Stimulated activated CD8-positive, alpha-beta memory T cell treated with anti-CD3 and anti-CD28 coated beads, Interleukin-15, amount 100 ng/mL, for 48 hours (primary cell): ENCODE measurements around the gene ITPR1.
A peak's percentile ranks its signal among the peaks of the same experiment; 100 is the strongest.
"Not testable (repeated sequence)": the region's sequence is repeated elsewhere in the genome, so short reads cannot be mapped to it uniquely, and the experiment has no call there.

Source experiments
- DNase-seq, 2 donors: peaks; one replicate each; pipeline ENCODE4 v3.0.0-alpha.2; 2020; ENCODE audit warnings: low read depth in 2 of 2

ITPR1 gene

DNA sequence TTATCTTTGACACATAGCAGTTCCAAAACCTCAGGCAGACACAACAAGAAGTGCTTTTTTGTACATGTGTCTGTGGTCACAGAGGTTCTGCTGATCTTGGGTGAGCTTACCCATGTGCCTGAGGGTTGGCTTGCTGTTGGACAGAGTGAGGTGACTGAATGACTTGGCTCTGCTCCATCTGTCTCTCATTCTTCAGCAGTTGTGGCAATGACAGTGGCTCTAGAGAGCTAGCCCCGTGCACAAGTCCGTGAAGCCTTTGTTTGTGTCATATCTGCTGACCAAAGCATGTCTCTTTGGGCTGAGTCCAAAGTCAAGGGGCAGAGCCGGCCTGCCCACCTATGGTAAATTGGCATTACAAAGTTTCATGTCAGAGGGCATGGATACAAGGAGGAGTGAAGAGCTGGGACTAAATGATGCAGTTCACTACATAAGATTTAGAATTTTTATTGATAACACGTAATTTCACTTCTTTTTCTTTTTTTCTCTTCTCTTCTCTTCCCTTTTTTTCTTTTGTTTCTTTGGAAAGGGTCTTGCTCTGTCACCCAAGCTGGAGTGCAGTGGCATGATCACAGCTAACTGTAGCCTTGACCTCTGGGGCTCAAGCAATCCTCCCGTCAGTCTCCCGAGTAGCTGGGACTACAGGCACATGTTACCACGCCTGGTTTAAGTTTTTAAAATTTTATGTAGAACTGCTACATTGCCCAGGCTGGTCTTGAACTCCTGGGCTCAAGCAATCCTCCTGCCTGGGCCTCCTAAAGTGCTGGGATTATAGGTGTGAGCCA lies 77.9 kb downstream of the ITPR1 start:
- no peak for DNase-seq

DNA sequence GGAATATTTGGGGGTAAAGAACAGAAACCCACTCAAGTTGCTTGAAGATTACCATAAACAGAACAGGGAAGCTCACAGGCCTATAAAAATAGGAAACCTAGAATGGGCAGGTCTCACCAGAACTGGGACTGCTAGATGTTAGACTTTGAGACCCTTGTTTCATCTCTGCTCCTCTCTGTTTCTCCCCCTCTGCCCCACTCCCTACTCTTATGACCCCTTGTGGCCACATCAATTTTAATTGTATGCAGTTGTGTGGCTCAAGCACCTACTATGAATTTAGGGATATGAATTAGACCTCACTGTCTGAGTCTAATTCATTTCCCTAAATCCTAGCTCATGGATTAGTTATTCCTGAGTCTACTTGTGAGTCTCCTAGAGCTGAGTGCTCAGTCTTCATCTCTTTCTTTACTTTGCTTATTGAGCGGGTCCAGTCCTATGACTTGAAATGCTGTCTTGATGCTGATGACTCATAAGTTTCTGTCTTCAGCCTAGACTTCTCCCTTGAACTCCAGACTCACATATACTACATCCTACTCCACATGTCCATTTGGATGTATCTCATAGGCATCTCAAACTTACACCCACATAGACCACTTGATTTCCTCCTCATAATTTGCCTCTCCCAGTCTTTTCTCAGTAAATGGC lies 78.7 kb downstream of the ITPR1 start:
- DNase-seq, result no peak

- no peak for DNase-seq
These were observed 80.0 kb downstream of the ITPR1 start for GRCh38 chr3:4573153-4573552.

DNA sequence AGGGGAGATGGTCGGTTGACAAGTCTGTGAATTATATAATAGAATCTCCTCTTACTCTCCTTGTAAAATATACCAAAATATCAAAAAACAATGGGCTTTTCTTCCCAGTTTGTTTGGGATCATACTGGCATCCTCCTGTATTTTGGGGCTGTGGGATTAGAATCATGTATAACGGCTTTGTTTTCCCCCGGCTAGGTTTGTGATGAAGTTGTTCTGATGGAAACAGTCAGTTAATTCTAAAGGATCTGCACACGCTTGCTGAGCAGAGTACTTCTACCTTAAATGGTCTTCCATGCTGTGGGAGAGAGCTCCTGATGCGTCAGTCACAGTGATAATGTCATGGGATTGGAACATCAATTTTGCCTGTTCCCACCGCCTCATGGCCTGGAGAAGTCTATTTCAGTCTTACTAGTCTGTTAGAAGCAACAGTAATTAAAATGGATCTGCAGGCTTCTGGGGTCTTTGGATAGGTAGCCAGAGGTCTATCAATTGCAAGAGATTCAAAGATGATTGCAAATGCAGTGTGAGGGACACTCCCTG lies 81.3 kb downstream of the ITPR1 start:
- no peak for DNase-seq

DNA sequence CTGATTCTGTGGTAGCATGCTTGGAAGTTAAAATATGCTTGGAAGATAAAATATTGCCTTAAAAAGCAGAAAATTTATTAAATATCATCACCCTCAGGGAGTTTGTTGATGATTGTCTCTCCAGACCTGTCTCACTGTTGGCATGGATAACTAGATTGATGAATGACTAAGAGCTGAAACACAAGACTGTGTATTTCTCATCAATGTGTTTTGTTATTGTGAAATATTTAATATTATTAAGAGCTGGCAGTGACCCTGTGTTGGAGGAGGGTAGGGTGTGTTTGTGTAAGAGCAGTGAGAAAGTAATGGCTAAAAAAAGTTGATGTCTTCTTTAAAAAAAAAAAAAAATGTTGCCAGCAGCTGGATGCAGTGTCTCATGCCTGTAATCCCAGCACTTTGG lies 82.2 kb downstream of the ITPR1 start:
- DNase-seq, result no peak

GRCh38 chr3:4577721-4578120 lies 84.6 kb downstream of the ITPR1 start:
- no peak for DNase-seq

DNA sequence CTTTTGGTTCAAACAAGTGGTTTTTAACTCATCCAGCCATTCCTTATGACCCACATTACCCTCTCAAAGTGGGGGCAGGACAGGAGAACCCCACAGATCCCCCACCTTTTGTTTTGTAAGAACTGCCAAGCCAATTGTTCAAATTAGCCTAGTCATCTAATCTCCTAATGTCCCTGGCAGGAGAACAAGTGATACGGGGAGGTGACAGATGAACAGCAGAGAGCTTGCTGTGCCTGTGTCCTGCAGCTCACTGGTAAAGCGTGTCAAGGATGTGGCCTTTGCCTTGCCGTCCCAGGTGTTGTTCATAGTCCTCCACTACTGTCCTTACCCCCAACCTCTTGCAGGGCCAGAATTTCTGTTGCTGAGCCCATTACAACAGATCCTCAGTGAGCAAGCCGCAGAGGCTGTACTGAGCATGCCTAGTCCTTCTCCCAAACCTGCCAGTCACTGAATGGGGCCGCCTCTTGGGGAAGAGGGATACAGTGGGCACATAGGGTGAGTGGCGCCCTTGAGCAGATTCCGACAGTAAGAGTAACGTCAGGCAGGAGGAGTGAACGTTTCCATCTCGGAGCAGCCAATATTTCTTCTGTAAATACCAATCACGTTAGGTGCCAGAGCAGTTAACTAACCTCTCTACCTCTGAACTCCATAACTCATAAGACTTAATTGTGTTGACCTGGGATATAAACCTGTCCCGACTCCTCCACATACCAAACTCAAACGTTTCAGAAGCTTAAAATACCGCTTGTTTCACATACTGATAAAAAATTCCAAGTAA lies 87.4 kb downstream of the ITPR1 start:
- DNase-seq, result no peak

DNA sequence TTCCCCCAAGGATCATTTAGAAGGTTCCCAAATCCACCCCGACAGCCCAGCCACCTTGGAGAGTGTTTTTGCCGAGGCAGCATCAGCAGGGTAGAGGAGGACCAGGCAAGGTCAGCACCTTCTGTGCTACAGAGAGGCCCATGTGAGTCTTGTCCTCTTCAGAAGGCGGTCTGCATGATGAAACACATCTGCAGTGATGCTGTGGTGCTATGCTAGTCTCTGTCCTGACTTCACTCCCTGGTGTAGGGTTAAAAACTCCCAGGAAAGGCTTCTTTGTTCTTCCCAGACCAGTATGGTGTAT lies 87.9 kb downstream of the ITPR1 start:
- no peak for DNase-seq

DNA sequence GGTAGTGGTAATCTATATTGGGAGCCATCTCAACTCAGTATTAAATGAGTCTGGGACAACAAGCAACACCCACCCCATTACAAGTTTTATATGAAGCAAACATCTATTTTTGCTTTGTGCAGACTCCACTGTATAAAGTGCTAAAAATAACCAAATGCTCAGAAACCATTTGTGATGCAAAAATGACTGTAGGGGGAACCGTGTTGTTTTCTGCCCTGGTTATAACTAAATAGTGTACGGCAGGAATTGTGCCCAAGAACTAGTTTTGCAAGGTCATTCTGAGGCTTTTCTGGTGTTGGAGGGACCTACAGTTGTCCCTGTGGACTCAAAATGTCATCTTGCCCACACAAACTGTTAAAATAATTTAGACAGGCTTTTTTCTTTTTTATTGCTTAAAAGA lies 88.3 kb downstream of the ITPR1 start:
- no peak for DNase-seq

GRCh38 chr3:4581920-4582611 lies 88.9 kb downstream of the ITPR1 start:
- no peak for DNase-seq

DNA sequence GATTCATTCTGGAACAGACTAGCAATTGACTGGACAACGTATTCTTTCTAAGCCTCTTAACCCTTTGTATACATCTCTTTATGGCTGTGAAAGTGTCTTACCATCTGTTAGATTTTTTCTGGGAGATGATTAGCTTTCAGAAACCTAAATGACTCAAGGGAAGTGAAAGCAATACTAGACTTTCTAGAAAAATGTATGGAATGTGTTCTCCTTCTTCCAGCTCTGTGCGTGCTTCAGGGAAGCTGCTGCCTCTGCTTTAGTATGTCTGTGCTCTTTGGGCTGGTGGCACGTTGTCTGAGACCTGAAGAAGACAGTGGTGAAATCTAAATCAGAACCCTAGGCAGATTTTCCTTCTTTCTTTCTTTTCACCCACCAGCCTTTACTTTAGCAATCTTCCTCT lies 89.5 kb downstream of the ITPR1 start:
- DNase-seq, result no peak

GRCh38 chr3:4583416-4583815 lies 90.3 kb downstream of the ITPR1 start:
- no peak for DNase-seq

DNA sequence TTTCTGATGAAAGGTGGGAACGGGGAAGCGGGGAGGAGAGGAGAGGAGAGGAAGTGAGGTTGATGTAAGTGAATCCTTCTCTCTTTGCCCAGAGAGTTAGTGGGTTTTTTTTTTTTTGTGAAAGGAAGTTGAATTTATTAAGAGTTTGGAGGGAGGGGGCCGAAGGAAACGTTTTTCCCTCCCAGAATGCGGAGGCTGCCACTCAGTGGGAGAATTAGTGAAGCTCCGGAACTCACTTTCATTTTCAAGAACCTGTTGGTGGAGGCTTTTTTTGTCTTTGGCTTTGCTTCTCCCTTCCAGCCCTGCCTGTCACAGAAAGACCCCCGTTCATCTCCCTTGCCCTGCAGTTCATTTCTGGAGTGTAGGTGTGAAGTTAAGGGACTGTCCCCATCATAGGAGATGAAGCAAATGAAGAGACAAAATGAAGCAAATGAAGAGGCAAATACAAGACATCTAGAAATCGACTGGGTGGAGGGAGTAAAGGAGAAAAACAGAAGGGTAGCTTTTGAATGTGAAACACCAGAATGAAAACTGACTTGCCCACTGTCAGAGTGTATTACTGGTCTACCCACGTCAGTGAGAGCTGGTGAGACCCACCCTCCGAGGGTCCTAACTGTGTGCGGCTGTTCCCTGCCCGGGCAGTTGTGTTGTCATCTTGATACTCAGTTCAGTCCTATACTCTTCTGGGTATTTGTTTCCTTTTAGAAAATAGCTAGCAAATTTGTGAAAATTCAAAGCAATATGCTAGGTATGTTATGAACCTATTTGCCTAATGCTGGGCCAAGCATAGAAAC lies 91.5 kb downstream of the ITPR1 start:
- peak; percentile 5 to 15 for DNase-seq

DNA sequence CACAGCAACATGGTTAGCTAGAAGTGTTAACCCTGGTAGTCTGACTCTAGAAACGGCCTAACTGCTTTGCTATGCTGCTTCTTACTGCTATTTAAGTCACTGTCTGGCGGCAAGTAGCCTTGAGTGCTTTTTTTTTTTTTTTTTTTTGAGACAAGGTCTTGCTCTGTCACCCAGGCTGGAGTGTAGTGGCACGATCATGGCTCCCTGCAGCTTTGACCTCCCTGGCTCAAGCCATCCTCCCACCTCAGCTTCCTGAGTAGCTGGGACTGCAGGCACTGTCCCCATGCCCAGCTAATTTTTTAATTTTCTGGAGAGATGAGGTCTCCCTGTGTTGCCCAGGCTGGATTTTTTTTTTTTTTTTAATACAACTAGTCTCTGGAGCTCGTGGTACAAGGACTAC lies 93.2 kb downstream of the ITPR1 start:
- no peak for DNase-seq

DNA sequence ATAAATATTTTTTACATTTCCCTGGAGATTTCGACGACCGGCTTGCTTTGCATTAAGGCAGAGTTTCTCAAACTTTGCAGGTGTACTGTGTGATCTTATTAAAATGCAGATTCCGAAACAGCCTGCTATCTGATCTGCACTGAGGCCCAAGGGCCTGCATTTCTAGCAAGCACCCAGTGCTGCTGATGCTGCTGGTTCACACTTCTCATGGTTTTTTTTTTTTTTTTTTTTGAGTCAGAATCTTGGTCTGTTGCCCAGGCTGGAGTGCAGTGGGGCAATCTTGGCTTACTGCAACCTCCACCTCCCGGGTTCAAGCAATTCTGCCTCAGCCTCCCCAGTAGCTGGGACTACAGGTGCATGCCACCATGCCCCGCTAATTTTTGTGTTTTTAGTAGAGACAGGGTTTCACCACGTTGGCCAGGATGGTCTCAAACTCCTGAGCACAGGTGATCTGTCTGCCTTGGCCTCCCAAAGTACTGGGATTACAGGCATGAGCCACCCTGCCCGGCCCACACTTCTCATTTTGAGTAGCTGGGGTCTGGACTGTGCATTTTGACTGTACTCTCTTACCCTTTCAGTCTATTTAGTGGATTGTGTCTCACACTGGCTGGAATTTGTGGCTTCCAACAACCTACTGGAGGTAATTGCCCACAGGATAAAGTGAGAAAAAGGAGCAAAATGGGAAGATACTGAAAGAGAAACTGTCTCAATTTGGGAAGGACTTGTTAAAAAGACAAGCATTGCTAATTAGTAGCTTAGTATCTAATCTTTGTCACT lies 94.1 kb downstream of the ITPR1 start:
- peak in 1 of 2 donors; percentile 30 for DNase-seq

- no peak for DNase-seq
These were observed 94.6 kb downstream of the ITPR1 start for GRCh38 chr3:4587838-4588105.

DNA sequence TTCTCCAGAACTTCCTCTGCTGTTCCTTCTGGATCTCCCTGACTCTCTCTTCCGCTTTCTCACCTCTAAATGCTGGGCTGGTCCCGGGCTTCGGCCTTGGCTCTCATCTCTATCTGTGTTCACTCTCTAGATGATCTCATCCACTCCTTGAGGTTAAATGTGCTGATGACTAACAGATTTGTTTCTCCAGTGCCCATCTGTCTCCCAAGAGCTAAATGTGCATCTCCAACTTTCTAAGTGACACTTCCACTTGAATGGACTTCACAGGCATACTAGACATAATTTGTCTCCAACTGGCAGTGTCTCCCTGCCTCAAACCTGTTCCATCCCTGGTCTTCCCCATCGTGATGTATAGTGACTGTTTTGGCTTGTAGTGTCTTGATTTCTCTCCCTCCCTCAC lies 95.3 kb downstream of the ITPR1 start:
- no peak for DNase-seq

DNA sequence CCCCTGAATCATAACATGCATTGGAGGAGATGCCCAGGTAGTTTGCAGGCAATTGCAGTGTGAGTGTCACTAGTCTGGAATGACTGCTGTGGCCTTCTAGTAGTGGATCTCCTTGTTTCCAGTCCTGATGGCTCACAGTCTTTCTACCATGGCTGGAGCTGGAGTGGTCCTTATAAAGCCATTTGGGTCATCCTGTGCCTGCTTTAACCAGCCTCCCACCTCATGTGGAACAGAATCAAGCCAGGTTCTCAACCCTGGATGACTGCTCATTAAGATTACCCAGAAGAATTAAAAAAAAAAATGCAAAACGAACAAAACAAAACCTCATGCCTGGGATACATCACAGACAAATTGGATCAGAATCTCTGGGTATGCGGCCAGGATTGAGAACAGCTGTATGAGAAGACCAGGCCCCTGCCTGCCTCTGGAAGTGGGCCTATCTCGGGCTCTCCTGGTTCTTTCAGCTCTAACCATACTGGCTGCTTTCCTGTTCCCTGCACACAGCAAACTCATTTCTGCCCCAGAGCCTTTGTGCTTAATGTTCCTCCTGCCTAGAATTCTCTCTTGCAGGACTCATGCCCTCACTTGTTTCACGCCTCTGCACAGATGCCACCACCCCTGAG lies 96.4 kb downstream of the ITPR1 start:
- no peak for DNase-seq

DNA sequence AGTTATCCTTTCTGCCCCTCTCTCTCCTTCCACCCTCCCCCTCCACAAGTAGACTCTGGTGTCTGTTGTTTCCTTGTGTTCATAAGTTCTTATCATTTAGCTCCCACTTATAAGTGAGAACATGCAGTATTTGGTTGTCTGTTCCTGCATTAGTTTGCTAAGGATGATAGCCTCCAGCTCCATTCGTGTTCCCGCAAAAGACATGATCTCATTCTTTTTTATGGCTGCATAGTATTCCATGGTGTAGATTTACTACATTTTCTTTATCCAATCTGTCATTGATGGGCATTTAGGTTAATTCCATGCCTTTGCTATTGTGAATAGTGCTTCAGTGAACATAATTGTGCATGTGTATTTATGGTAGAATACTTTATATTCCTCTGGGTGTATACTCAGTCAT lies 97.7 kb downstream of the ITPR1 start:
- DNase-seq, result not testable (repeated sequence)

DNA sequence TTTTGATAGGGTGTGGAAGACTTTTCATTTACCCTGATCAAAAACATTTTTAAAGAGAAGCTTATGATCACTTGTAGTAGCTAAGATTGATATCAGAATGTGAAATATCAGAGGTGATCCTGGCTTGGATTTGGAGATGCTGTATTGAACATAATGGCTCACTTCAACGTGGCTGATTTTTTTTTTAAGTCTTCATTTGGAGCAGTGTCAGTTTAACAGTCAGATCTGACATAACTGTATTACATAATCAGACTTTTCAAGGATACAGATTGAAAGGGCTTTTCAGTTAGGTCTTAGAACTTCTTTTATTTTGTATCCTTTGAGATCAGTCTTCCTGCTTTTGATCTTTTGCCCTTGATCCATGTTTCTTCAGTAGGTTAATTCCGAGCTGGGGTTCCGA lies 98.5 kb downstream of the ITPR1 start:
- DNase-seq, result no peak
